HCT116 (cell line): ENCODE data around the gene LY9. TPM values are rescaled to one million over a fixed set of nuclear protein-coding genes. Genes with fewer than 3 reads are reported as not detected.

Experiments
- ATAC-seq: fragments of 200-7000 bp; cut with Tn5 transposase; 2 replicates; pipeline ENCODE4 v1.9.1; 2020; ENCODE audit warnings: mild to moderate bottlenecking, moderate library complexity
- BruUV-seq: library from RNA; stranded (reverse); fragments of 400-500 nt; replicated peaks from 2 replicates; lab custom pipeline; 2021; lab: Mats Ljungman, UMichigan
- CTCF ChIA-PET: fragments of 300-600 bp; sonication (Branson Sonifier 250); formaldehyde crosslinking; loops from one replicate; lab custom pipeline; 2021; ENCODE audit warnings: antibody characterized with exemption; lab: Charles Lee
- POLR2A ChIA-PET: fragments of 300-600, 350-600 bp; sonication (Branson Sonifier 250); formaldehyde crosslinking; loops from one replicate; lab custom pipeline; 2021; ENCODE audit warnings: antibody characterized with exemption; lab: Charles Lee
- RAD21 ChIA-PET, 2 experiments: fragments of 300-600 bp; sonication (Branson Sonifier 250); formaldehyde crosslinking; loops; one replicate each; lab custom pipeline; 2023; ENCODE audit warnings: low total read pairs in 2 of 2; ENCODE audit not compliant: uncharacterized antibody in 2 of 2, unreplicated experiment in 2 of 2, low non-redundant PET in 1 of 2; lab: Charles Lee
- DNase-seq: peaks from one replicate; pipeline ENCODE4 v3.0.0-alpha.2; 2010; ENCODE audit warnings: low read depth, low spot score
- H2AFZ ChIP-seq: fragments of 200-600 bp; shearing (Covaris generic), sonication (generic); 2 replicates; pipeline ENCODE4 v1.6.1; 2017; ENCODE audit warnings: low read depth, mixed run types, mixed read lengths, antibody characterized with exemption, low read length; ENCODE audit not compliant: poor library complexity, severe bottlenecking
- H3K27ac ChIP-seq: 2 replicates; pipeline ENCODE4 v1.5.1; 2012; ENCODE audit warnings: low read depth, low read length
- H3K27me3 ChIP-seq: fragments of 200-600 bp; sonication (generic); 2 replicates; pipeline ENCODE4 v1.6.1; 2016; ENCODE audit warnings: mixed run types, low read length, mixed read lengths; ENCODE audit not compliant: insufficient read depth
- H3K36me3 ChIP-seq, 2 experiments: fragments of 200-500 bp in 1 of 2; fragments of 200-600 bp in 1 of 2; sonication (Bioruptor generic) in 1 of 2; sonication (generic) in 1 of 2; 2 replicates each; pipeline versions ENCODE4 v1.5.1 to v1.6.1; 2014 to 2016; ENCODE audit warnings: low read length in 2 of 2, inconsistent platforms in 1 of 2, mixed read lengths in 1 of 2, mixed run types in 1 of 2; ENCODE audit not compliant: insufficient read depth in 2 of 2, control insufficient read depth in 1 of 2
- H3K4me1 ChIP-seq, 2 experiments: fragments of 200-600 bp in 1 of 2; sonication (generic) in 1 of 2; 2 replicates each; pipeline versions ENCODE4 v1.5.1 to v1.6.1; 2012 to 2017; ENCODE audit warnings: low read length in 2 of 2, inconsistent platforms in 1 of 2, mild to moderate bottlenecking in 1 of 2, mixed read lengths in 1 of 2, mixed run types in 1 of 2, moderate library complexity in 1 of 2; ENCODE audit not compliant: insufficient read depth in 2 of 2, control insufficient read depth in 1 of 2
- H3K4me2 ChIP-seq: fragments of 200-600 bp; sonication (generic); 2 replicates; pipeline ENCODE4 v1.6.1; 2017; ENCODE audit warnings: mixed run types, low read length, mixed read lengths
- H3K4me3 ChIP-seq, 2 experiments: fragments of 200-600 bp in 1 of 2; sonication (generic) in 1 of 2; replicated peaks in 1 of 2; 2 replicates each; pipeline ENCODE4 v1.5.1; 2011 to 2016; ENCODE audit warnings: low read length in 2 of 2, control low read depth in 1 of 2, low read depth in 1 of 2, mild to moderate bottlenecking in 1 of 2, mixed read lengths in 1 of 2, mixed run types in 1 of 2
- H3K79me2 ChIP-seq: fragments of 200-600 bp; sonication (generic); 2 replicates; pipeline ENCODE4 v1.6.1; 2017; ENCODE audit warnings: mild to moderate bottlenecking, mixed run types, low read length, moderate library complexity, mixed read lengths; ENCODE audit not compliant: insufficient read depth
- H3K9ac ChIP-seq: fragments of 200-600 bp; sonication (generic); 2 replicates; pipeline ENCODE4 v1.6.1; 2016; ENCODE audit warnings: low read length, mixed read lengths
- H3K9me2 ChIP-seq: fragments of 200-600 bp; sonication (generic), shearing (Covaris generic); 2 replicates; pipeline ENCODE4 v1.6.1; 2017; ENCODE audit warnings: mixed run types, mild to moderate bottlenecking, moderate library complexity; ENCODE audit not compliant: insufficient read depth
- H3K9me3 ChIP-seq, 2 experiments: fragments of 200-500 bp in 1 of 2; fragments of 200-600 bp in 1 of 2; sonication (Bioruptor generic) in 1 of 2; sonication (generic) in 1 of 2; 2 replicates each; pipeline ENCODE4 v1.6.1; 2014 to 2017; ENCODE audit warnings: low read length in 2 of 2, mixed read lengths in 2 of 2, inconsistent platforms in 1 of 2, low read depth in 1 of 2, mild to moderate bottlenecking in 1 of 2, mixed run types in 1 of 2, moderate library complexity in 1 of 2; ENCODE audit not compliant: control insufficient read depth in 1 of 2, insufficient read depth in 1 of 2
- H4K20me1 ChIP-seq: fragments of 200-600 bp; sonication (generic), shearing (Covaris generic); 2 replicates; pipeline ENCODE4 v1.6.1; 2017; ENCODE audit warnings: mixed run types, mild to moderate bottlenecking, moderate library complexity; ENCODE audit not compliant: insufficient read depth
- ATF3 ChIP-seq: IDR thresholded peaks from 2 replicates; pipeline ENCODE4 v1.6.1; 2012
- EGR1 ChIP-seq: IDR thresholded peaks from 2 replicates; pipeline ENCODE4 v1.6.1; 2012; ENCODE audit warnings: low read depth
- EZH2 ChIP-seq: fragments of 200-600 bp; sonication (generic); IDR thresholded peaks from 2 replicates; pipeline ENCODE4 v1.6.1; 2017; ENCODE audit warnings: antibody characterized with exemption, mixed run types
- FOSL1 ChIP-seq: IDR thresholded peaks from 2 replicates; pipeline ENCODE4 v1.6.1; 2012; ENCODE audit warnings: low read depth
- JUND ChIP-seq: IDR thresholded peaks from 2 replicates; pipeline ENCODE4 v1.6.1; 2012
- MAX ChIP-seq: IDR thresholded peaks from 2 replicates; pipeline ENCODE4 v1.6.1; 2012
- POLR2A ChIP-seq: IDR thresholded peaks from 2 replicates; pipeline ENCODE4 v1.7.0; 2011; ENCODE audit warnings: borderline replicate concordance; ENCODE audit not compliant: insufficient read depth, insufficient read length; ENCODE audit errors: extremely low read depth
- POLR2AphosphoS5 ChIP-seq: IDR thresholded peaks from 2 replicates; pipeline ENCODE4 v1.6.1; 2011; ENCODE audit warnings: mild to moderate bottlenecking, low read depth, low read length, moderate library complexity
- RAD21 ChIP-seq: IDR thresholded peaks from 2 replicates; pipeline ENCODE4 v1.6.1; 2012; ENCODE audit warnings: low read depth, mild to moderate bottlenecking
- ZFX ChIP-seq: fragments of 450-650 bp; IDR thresholded peaks from 2 replicates; pipeline ENCODE4 v1.6.1; 2017
- ZNF274 ChIP-seq: fragments of 200-500 bp; sonication (Bioruptor generic); IDR thresholded peaks from 2 replicates; pipeline ENCODE4 v1.6.1; 2014; ENCODE audit warnings: mild to moderate bottlenecking, low read depth, low read length, inconsistent platforms
- intact Hi-C: fragments of 100-400 bp; cut with micrococcal nuclease; formaldehyde crosslinking; loops from 2 replicates; pipeline ENCODE4 v1.10.0; 2022
- total RNA-seq: library from RNA; stranded (reverse); gene quantifications from one replicate; pipeline ENCODE4 v1.2.1, GENCODE V29; 2021; ENCODE audit not compliant: unreplicated experiment
- TF ChIP-seq, protein P1 (sequence below), 3 experiments: fragments of 200-600 bp in 1 of 3; sonication (generic) in 1 of 3; IDR thresholded peaks in 2 of 3; conservative IDR thresholded peaks in 1 of 3; 2 replicates each; pipeline ENCODE4 v1.5.1; 2012 to 2017; ENCODE audit warnings: low read depth in 2 of 3, low read length in 2 of 3, antibody characterized with exemption in 1 of 3, borderline replicate concordance in 1 of 3, control low read depth in 1 of 3, mild to moderate bottlenecking in 1 of 3, mixed read lengths in 1 of 3, mixed run types in 1 of 3, moderate library complexity in 1 of 3; ENCODE audit not compliant: insufficient read depth in 1 of 3

The LY9 gene
- total RNA-seq, 1 experiment from 2014 or later, result 0.22 TPM

GRCh38 chr1:160763993-160764392 is 32.0 kb upstream of the LY9 start:
- H3K27ac ChIP-seq, result no peak overlapping the region
- no peak for ATAC-seq
- H3K4me3 ChIP-seq, result no peak overlapping the region
- no peaks in the 10 kb centered on the region for H3K9me3 ChIP-seq
- H4K20me1 ChIP-seq, result no peaks in the 10 kb centered on the region
- TF ChIP-seq ZFX, result no peak
- no peak for TF ChIP-seq ATF3
- no peak for TF ChIP-seq RAD21
- TF ChIP-seq, protein P1, sequence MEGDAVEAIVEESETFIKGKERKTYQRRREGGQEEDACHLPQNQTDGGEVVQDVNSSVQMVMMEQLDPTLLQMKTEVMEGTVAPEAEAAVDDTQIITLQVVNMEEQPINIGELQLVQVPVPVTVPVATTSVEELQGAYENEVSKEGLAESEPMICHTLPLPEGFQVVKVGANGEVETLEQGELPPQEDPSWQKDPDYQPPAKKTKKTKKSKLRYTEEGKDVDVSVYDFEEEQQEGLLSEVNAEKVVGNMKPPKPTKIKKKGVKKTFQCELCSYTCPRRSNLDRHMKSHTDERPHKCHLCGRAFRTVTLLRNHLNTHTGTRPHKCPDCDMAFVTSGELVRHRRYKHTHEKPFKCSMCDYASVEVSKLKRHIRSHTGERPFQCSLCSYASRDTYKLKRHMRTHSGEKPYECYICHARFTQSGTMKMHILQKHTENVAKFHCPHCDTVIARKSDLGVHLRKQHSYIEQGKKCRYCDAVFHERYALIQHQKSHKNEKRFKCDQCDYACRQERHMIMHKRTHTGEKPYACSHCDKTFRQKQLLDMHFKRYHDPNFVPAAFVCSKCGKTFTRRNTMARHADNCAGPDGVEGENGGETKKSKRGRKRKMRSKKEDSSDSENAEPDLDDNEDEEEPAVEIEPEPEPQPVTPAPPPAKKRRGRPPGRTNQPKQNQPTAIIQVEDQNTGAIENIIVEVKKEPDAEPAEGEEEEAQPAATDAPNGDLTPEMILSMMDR (IDR thresholded peaks at IDR 0.05 in 2 of 3, conservative IDR thresholded peaks at IDR 0.05 in 1 of 3; ENCODE audit: borderline replicate concordance in 1 of 3, insufficient read depth in 1 of 3, low read depth in 2 of 3, low read length in 2 of 3), result no peak
- no peak for TF ChIP-seq JUND
- no peak for TF ChIP-seq FOSL1
- TF ChIP-seq EGR1, result no peak
- TF ChIP-seq MAX, result no peak
- no peak for TF ChIP-seq POLR2A
- TF ChIP-seq POLR2AphosphoS5, result no peak
- no peak for TF ChIP-seq EZH2
- TF ChIP-seq ZNF274, result no peak
- TF ChIP-seq, all 23 proteins: peak for 0
- no TSS peak for BruUV-seq
- intact Hi-C loops, result no loop called here
- ChIA-PET CTCF (interaction anchor here (1.5 kb wide), 1 partner anchor 71 kb away, joined by 3 read pairs; no protein-coding TSS in a partner anchor), RAD21 (no interaction called here), POLR2A (no interaction called here)
- Histone ChIP-seq H3K27me3 (no peaks in the 10 kb centered on the region), H3K9me2 (no peaks in the 10 kb centered on the region), H3K4me2 (no peak overlapping the region), H3K79me2 (no peaks in the 10 kb centered on the region), H3K9ac (no peak overlapping the region), H2AFZ (no peak overlapping the region), H3K36me3 (no peaks in the 10 kb centered on the region), H3K4me1 (no peaks in the 10 kb centered on the region)
- DNase-seq, result no peak
